ENCODE data around the gene SIGLEC1. TPM values are rescaled to one million over a fixed set of nuclear protein-coding genes. Genes with fewer than 3 reads are reported as not detected.

SIGLEC1 gene
- total RNA-seq, 1 donor from 2014 or later = 53.6 TPM

DNA sequence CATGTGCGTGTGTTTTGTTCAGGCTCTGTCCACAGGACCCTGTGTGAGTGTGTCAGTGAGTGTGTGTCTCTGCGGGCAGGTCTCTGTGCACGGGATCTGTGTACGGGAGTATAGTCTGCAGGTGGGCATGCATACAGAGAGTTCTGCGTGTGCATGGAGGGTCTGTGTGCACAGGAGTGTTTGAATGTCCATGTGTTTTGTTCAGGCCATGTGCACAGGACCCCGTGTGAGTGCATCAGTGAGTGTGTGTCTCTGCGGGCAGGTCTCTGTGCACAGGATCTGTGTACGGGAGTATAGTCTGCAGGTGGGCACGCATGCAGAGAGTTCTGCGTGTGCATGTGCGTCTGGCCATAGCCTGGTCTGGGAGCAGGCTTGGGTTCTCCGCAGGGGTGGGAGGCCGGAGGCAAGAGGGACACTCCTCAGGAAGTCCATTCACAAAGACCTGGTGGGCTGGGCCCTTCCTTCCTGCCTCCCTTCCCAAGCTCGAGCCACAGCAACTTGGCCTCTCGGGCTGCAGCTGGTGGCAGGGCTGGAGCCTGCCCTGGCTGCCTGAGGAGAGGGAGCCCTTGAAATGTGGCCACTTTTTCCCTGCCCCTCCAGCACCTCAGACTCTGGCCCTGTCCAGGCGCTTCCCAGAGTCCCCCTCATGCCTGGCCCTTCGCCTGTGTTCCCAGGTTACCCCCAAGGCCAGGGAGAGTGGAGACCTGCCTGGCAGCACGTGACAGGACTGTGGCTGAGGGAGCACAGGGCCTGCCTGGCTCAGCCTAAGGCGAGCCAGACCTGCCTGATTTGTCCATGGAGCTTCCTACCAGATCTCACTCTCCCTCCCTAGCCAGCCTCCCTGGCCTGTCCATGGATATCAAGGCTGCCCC is 26.9 kb upstream of the SIGLEC1 start:
- TF ChIP-seq, protein P1, sequence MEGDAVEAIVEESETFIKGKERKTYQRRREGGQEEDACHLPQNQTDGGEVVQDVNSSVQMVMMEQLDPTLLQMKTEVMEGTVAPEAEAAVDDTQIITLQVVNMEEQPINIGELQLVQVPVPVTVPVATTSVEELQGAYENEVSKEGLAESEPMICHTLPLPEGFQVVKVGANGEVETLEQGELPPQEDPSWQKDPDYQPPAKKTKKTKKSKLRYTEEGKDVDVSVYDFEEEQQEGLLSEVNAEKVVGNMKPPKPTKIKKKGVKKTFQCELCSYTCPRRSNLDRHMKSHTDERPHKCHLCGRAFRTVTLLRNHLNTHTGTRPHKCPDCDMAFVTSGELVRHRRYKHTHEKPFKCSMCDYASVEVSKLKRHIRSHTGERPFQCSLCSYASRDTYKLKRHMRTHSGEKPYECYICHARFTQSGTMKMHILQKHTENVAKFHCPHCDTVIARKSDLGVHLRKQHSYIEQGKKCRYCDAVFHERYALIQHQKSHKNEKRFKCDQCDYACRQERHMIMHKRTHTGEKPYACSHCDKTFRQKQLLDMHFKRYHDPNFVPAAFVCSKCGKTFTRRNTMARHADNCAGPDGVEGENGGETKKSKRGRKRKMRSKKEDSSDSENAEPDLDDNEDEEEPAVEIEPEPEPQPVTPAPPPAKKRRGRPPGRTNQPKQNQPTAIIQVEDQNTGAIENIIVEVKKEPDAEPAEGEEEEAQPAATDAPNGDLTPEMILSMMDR (IDR thresholded peaks at IDR 0.05) = no peak
- peak; percentile 55 for ATAC-seq
- peak overlapping the region; percentile 63 for H3K27ac ChIP-seq
- H3K9me3 ChIP-seq = no peaks in the 10 kb centered on the region
- H3K4me3 ChIP-seq = no peak overlapping the region
- intact Hi-C loops (cut with DNase I) = no loop called here
- DNase-seq = no peak
- peaks cover 24% of the 10 kb centered on the region for H3K4me1 ChIP-seq
- H3K36me3 ChIP-seq = no peaks in the 10 kb centered on the region
- no peaks in the 10 kb centered on the region for H3K27me3 ChIP-seq

DNA sequence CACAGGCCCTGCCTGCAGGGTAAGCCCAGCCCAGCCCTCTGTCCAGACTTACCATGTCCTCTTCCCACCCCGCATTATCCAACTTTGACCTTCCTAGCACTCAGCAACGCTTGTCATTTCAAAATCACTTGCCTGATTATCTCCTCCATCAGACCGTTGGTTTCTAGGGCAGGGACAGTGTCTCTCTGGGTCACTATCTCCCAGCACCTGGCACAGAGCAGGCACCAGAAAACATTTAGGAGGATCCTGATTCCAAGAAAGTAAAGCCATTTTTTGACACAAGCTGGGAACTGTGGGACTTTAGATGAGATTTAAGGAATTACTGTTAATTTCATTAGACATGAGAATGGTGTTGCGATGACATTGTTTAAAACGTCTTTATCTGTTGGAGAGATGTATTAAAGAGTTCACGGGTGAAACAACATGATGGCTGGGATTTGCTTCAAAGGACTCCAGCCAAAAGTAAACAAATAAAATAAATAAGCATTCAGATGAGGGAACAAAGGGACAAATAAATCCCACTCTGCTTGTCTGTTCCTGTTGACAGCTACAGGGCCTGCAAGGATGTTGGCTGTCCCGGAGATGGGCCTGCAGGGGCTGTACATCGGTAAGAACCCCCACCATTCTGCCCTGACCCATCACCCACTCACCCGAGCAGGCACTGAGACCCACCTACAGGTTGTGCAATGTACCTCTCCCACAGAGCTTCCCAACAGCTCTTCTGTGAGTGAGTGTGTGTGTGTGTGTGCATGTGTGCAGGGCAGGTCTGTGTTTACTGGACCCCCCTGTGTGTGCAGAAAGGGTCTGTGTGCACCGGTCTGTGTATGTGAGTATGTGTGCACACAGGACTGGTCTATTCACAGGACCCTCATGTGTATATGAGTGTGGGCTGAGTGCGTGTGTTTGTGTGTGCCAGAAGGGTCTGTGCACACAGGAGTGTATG is 26.0 kb upstream of the SIGLEC1 start:
- Histone ChIP-seq H3K27ac (no peak overlapping the region), H3K4me1 (peaks cover 24% of the 10 kb centered on the region), H3K27me3 (peaks cover under 1% of the 10 kb centered on the region), H3K36me3 (no peaks in the 10 kb centered on the region), H3K4me3 (no peak overlapping the region), H3K9me3 (no peaks in the 10 kb centered on the region)
- intact Hi-C loops (cut with DNase I) = no loop called here
- DNase-seq = no peak
- TF ChIP-seq, protein P1 (IDR thresholded peaks at IDR 0.05) = no peak
- no peak for ATAC-seq

DNA sequence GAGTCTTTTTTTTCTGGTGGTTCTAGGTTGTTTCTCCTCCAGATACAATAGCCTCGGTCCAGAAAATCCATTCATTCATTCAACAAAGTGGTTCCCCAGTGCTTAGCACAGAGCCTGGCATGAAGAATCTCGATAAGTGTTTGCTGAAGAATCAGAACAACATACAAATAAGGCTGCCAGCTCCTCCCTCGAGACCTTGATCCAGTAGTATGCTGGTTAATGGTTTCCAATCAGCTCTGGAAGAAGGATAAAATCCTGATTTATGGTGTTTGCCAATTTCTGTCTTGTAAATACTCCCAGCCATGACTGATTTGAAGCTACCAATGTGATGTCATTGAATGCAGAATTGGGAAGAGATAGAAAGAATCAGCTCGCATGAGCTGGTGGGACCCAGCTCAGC is 23.4 kb upstream of the SIGLEC1 start:
- H3K9me3 ChIP-seq = no peaks in the 10 kb centered on the region
- ATAC-seq (no peak), DNase-seq (no peak)
- H3K36me3 ChIP-seq = no peaks in the 10 kb centered on the region
- intact Hi-C loops (cut with DNase I) = no loop called here
- TF ChIP-seq, protein P1 (IDR thresholded peaks at IDR 0.05) = no peak
- H3K27ac ChIP-seq = no peak overlapping the region
- H3K4me3 ChIP-seq = no peak overlapping the region
- peaks cover 8% of the 10 kb centered on the region for H3K27me3 ChIP-seq
- H3K4me1 ChIP-seq = peaks cover 24% of the 10 kb centered on the region

DNA sequence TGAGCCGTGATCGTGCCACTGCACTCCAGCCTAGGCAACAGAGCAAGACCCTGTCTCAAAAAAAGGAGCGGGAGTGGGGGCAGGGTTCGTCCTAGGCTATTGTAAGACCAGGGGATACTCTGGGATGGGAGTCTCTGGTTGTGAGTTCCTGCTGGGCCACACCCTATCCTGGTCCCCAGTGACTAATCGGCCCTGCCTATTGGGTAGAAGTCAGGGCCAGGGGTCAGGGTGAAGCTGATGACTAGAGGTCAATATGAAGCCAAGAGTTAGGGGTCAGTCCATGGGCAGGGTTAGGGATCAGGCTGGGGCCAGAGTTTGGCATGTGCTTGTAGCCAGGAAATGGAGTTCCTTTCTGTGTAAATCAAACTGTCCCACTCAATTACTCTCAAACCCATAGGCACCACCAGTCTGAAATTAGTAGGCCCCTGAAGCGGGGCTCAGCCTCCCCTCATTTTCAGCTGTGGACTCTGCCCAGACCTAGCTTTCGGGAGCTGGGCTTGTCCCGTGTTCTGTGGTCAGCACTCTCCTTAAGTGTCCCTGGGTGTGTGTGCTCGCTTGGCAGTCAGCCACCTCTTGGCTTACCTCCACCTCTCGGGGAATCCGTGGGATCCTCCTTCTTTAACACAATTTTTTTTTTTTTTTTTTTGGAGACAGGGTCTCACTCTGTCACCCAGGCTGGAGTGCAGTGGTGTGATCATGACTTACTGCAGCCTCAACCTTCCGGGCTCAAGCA is 21.9 kb upstream of the SIGLEC1 start:
- intact Hi-C loops (cut with DNase I) = no loop called here
- TF ChIP-seq, protein P1 (IDR thresholded peaks at IDR 0.05) = no peak
- Histone ChIP-seq H3K4me1 (peaks cover 15% of the 10 kb centered on the region), H3K4me3 (peak overlapping the region; percentile 50), H3K27me3 (peaks cover 8% of the 10 kb centered on the region), H3K27ac (peak overlapping the region; percentile 76), H3K36me3 (no peaks in the 10 kb centered on the region), H3K9me3 (no peaks in the 10 kb centered on the region)
- DNase-seq = peak; percentile 76
- ATAC-seq = peak; percentile 56
